Activated T-cell treated with anti-CD3 and anti-CD28 coated beads for 4 hours (primary cell): ENCODE data around the gene AMER2.
"Not testable (repeated sequence)": the region's sequence is repeated elsewhere in the genome, so short reads cannot be mapped to it uniquely, and the experiment has no call there.

Source experiments
- DNase-seq: peaks from one replicate; pipeline ENCODE4 v3.0.0-alpha.2; 2020

Gene AMER2

GRCh38 chr13:25180775-25181537 is 8.9 kb upstream of the AMER2 start:
- DNase-seq = no peak

- DNase-seq = no peak
Observed at GRCh38 chr13:25179832-25180774, 8.0 kb upstream of the AMER2 start.

DNA sequence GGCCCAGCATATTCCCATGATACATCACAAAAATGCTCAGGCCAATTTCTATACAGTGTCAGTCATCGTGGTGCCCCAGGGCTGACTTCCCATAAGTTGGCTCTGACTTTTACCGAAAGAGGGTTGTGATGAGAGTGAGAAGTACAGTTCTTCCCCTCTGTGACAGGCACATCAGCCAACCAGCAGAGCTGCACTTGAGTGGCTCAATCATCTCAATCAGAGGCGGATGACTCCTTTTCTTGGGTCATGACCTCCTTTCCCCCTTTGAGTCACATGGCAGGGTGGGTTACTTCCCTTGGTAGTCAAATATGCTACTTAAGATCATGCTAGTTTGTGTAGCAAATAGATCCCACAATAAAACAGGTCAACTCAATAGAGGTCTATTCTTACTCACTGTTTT is 6.9 kb upstream of the AMER2 start:
- no peak for DNase-seq

GRCh38 chr13:25178070-25178469 is 6.0 kb upstream of the AMER2 start:
- DNase-seq = no peak

- no peak for DNase-seq
Observed at GRCh38 chr13:25177636-25178035, 5.5 kb upstream of the AMER2 start.

GRCh38 chr13:25177012-25177411 is 4.9 kb upstream of the AMER2 start:
- no peak for DNase-seq

- no peak for DNase-seq
Observed at GRCh38 chr13:25175431-25175830, 3.3 kb upstream of the AMER2 start.

DNA sequence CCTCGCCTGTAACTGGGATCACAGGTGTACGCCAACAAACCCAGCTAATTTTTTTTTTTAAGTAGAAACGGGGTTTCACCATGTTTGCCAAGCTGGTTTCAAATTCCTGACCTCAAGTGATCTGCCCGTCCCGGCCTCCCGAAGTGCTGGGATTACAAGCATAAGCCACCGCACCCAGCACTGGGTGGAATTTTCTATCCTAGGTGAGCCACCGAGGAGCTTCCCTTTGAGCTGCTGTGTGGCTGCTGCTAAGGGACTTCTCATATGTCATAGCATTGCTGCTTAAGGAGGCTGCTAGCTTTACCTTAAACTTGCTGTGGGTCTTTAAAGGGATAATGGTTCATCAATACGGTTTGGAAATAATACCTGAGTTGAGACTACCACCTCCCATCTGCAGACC is 2.9 kb upstream of the AMER2 start:
- no peak for DNase-seq

- DNase-seq = no peak
Observed at GRCh38 chr13:25174304-25174703, 2.2 kb upstream of the AMER2 start.

GRCh38 chr13:25172303-25172630 is 179 bp upstream of the AMER2 start:
- DNase-seq = no peak

DNA sequence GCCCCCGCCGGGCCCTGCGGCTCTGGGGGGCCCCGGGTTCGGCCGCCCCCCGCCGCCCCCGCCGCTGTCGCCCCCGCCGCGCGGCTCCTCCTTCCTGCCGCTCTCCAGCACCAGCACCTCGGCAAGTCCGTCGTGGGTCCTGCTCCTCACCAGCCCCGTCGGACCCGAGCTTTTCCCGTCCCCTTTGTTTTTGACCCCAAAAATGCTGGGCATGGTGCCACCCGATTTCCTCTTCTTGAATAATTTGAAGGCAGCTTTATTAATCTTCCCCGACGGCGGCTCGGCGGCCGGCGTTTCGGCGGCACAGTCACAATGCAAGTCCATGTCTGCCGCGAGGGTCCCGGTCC is 945 bp downstream of the AMER2 start:
- no peak for DNase-seq

DNA sequence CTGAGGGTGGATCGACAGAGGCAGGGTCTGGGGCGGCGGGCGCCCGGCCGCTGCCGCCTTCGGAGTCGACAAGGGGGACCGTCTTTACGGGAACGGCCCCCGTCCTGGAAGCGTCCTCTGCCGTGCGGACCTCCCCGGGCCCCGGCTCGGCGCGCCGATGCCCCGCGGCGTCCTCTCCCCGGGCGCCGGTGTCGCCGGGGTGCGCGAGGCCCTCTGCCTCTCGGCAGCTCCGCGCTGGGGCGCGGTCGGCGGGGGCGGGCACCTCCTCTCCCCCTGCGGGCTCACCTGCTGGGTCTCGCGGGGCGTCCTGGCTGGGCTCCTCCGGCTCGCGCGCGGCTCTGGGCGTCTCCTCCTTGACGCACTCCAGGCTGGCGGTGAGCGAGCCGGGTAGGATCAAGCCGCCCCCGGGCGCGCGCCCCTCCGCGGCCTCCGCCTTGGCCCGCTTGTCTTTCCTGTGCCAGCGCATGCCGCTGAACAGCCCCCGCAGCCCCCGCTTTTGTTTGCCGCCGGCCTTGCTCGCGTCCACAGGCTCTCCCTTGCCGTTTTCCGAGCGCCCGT is 1.5 kb downstream of the AMER2 start:
- no peak for DNase-seq

DNA sequence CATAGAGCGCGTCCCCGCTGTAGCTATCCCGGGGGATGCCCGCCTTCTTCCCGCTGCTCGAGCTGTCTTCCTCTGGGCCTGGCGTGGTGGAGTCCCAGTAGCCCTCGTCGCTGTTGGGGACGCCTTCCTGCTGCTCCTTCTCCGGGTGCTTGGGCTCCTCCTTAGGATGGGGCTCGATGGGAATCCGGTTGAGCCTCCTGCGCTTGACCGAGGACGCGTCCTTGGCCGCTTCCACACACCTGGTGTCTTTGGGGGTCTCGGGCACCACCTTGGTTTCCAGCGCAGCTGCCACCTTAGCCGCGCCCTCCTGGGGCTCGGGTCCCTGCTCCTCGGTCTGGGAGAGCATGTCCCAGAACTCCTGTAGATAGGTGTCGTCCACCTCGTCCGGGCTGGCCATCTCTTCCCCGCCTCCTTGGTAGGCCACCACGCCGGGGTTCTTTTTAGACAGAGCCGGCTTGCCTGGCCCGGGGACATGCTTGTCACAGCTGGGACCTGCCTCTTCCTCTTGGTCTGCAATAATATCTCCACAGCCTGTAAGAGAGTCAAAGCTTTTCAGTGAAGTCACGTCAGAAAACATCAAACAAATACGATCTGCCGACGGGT is 2.0 kb downstream of the AMER2 start:
- DNase-seq = no peak

GRCh38 chr13:25169356-25169755 is 2.7 kb downstream of the AMER2 start:
- DNase-seq = no peak

DNA sequence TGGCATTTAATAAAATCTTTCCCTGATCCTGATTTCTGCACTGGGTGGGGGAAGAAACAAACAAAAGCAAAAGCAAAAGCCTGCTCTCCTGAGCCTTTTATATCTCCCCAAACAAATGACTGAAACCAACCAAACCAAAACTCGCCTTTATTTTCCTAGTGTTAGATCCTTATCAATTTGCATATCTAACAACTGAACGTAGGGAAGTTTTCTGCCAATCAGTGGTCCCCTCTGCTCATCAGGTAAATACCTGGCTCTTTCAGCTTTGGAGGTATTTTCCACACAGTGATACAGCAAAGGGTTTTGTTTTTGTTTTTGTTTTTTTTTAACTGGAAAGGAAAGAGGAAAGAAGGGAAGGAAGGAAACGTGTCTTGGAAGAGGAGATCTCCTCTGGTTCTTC is 3.3 kb downstream of the AMER2 start:
- no peak for DNase-seq

GRCh38 chr13:25167382-25168174 is 4.5 kb downstream of the AMER2 start:
- no peak for DNase-seq

DNA sequence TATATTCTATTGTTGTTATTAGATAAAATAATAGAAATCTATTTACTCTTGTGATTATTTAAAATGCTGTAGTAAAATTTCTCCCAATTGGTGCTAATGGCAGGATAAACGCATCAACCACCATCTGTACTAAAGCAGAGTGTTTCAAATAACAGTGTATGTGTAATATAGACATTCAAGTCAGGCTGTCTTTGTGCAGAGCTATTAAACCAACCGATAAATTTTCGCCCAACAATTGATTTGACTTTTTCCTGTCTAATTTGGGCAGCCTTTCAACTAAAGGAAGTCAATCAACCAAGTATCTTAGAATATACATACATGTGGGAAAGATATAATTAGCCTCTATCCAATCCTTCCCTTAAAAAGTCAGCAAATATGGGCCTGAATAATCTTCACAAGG is 5.8 kb downstream of the AMER2 start:
- no peak for DNase-seq

- no peak for DNase-seq
Observed at GRCh38 chr13:25165663-25166062, 6.4 kb downstream of the AMER2 start.

DNA sequence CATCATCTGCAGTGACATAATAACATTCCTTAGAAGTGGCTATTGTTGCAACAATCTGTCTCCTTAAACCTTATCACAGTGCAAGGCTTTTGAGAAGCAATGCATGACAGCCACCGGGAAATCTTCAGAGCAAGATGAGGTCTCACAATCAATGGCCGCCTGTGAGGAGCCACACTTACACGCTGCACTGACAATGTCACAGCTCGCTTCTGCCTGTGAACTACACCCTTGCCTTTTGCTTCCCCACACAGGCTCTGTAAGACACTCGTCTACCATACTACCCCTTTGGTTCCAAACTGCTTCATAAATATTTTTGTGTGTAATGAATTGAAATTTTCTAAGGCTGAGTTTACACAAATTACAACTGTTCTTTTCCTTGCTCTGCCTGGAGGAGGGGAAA is 6.9 kb downstream of the AMER2 start:
- DNase-seq = not testable (repeated sequence)

GRCh38 chr13:25157681-25158080 is 14.4 kb downstream of the AMER2 start:
- DNase-seq = no peak

DNA sequence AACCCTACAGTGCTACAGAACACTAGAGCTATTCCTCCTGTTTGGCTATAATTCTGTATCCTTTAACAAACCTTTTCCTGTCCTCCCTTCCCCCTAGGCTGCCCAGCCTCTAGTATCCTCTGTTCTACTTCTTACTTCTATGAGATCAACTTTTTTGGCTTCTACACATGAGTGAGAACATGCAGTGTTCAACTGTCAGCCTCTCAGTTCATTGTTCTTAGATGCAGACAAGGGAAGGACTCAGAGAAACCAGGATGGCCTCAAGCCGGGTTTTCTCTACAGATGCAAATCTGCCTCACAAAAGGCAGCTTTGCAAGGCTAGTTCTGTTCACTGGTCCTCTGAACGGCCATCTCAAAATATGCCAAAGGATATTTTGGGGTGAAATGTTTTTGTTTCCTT is 18.4 kb downstream of the AMER2 start:
- no peak for DNase-seq

DNA sequence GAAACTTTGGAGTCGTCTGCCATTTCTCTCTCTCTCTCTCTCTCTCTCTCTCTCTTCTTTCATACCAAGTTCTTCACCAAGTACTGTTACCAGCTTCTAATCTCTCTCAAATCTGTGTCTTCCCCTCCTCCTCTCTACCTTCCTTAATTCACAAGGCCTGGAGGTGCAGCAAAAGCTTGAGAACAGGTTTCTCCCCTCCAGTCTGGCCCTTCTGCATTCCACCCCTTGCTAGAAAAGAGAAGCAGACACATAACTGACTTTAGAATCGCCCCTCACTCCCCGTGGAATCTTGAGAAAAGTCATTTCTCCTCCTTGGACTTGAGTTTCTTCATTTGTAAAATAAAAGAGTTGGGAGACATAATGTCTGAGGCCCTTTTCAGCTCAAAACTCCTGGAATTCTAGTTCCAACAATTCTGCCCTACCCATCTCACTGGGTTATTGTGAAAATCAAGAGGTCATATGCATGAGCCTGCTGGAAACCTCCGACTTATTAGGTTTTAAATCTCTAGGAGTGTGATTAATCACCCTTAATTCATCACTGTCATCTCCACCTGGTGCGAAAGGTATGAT is 20.4 kb downstream of the AMER2 start:
- no peak for DNase-seq

- DNase-seq = no peak
Observed at GRCh38 chr13:25149711-25150110, 22.4 kb downstream of the AMER2 start.
